Measurements from ENCODE around the gene PLPP4. TPM values are rescaled to one million over a fixed set of nuclear protein-coding genes. Genes with fewer than 3 reads are reported as not detected.

The PLPP4 gene
- total RNA-seq, result 0.19 TPM in 1 of 2 replicates, not detected in the other
- polyA plus RNA-seq (2012), result 0.40 TPM

DNA sequence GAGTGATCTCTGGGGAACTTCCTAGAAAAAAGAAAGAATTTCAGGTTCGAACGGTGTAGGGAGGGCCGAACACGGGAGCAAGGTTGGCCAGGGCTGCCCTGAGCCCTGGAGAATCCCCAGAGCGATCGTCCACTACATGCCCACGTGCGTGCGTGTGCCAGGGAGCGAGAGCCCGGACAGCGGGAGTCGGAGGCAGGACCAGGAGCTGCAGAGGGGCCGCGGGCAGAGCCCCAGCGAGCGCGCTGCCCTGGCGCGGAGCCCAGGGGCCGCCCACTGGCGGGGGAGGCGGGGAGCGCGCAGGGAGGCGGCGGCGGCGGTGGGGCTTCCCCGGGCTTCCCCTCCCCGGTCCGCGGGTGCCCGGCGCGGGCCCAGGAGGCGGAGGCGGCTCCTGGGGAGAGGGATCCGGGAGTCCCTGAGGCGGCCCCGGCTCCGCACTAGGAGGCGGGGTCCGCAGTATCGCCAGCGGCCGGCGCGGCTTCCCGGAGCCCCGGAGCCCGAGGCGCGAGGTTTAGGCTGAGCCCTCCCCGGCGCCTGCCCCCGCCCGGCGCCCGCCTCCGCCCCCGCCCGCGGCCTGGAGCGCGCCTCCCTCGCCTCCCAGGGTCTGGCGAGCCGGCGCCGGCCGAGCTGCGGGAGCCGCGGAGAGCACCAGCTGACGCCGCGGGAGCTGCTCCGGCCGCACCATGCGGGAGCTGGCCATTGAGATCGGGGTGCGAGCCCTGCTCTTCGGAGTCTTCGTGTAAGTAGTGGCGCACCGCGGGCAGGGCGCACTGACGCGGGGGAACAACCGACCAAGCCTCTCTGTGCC is at the start of gene PLPP4:
TSS of gene PLPP4 (plus strand) at position 602 of the 805 bp plus-strand sequence. CDS start at position 681, 79 bp downstream.
- peak; percentile 6 for DNase-seq (ENCODE audit: low read depth)

GRCh38 chr10:120409816-120410215 is 47.2 kb upstream of the PLPP4 start:
- DNase-seq (ENCODE audit: low read depth), result no peak

- DNase-seq (ENCODE audit: low read depth), result no peak
These were observed 42.1 kb upstream of the PLPP4 start for GRCh38 chr10:120414946-120415345.

DNA sequence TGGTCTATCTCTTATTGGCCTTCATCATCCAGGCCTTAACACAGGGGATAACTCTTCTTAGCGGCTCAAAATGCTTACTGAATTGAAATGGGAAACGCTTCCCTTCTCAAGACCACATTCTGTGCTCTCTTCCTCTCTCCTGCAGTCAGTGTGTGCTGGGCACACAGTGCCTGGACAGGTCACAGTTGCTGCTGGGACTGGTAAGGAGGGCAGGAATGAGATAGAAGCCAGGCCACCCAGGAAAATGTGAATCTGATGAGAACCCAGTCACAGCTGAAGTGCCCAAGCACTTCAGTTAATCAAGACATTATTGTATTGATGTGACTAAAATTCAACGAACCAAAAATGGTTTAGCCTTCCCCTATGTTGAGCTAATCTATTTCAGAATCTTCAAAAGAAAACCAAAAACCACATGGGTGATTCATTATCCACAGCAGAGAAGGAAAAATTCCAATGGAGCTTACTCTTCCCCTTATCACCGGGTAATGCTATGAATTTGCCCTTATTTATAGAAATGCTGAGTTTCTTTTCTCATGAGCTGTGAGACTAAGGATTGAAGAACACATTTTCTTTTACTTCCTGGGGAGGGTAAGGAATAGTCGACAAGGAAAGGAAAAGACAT is 41.2 kb upstream of the PLPP4 start:
- DNase-seq (ENCODE audit: low read depth), result peak; percentile 55

DNA sequence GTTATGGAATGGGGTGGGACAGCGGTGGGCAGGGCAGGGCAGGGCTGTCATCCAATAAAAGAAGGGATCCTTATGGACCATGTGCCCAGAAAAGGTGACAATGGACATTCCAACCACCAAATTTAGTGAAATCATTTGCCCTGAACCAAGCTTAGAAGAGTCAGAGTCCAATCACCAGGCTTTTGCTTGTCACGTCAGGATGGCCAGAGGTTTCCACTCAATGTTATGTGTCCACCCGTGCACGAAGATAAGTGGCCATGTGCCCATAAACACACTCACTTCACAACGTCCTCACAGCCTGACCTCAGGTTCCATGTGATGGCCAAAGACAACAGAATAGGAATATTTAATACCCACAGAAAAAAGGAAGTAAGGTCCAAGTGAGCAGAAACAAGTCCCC is 36.6 kb upstream of the PLPP4 start:
- DNase-seq (ENCODE audit: low read depth), result no peak

DNA sequence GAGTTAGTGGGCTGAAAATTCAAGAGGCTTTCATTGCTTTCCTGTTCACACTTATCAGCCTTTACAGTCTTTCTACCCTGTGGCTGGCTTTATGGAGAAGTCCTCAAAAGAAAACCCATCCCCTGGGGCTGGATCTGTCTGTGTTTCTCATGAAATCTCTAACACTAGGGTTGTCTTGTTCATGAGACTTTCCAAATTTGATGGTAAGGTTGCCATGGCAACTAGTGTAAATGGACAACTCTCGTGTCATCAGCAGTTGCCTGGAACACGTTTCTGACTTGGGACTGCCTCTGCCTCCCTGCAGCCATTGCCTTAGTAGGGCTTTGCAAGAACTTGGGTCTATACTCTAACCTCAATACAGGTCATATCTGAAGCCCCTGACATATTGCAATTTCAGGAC is 35.8 kb upstream of the PLPP4 start:
- no peak for DNase-seq (ENCODE audit: low read depth)

DNA sequence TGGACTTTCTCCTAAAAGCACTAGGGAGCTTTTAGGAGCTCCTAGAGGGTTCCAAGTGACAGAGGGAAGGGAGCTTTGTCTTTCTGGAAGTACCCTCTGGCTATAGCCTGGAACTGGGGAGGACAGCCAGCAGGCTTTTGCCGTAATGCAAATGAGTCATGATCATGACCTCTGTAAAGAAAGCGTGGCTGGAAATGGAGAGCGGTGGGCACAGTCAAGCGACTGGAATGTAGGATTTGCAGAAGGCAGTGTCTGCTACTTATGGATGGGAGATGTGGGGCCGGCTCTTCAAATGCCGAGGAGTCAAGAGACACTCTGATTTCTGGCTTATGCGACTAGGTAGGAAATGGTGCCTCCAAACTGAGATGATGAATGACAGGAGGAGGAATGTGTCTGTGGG is 34.6 kb upstream of the PLPP4 start:
- peak; percentile 23 for DNase-seq (ENCODE audit: low read depth)

DNA sequence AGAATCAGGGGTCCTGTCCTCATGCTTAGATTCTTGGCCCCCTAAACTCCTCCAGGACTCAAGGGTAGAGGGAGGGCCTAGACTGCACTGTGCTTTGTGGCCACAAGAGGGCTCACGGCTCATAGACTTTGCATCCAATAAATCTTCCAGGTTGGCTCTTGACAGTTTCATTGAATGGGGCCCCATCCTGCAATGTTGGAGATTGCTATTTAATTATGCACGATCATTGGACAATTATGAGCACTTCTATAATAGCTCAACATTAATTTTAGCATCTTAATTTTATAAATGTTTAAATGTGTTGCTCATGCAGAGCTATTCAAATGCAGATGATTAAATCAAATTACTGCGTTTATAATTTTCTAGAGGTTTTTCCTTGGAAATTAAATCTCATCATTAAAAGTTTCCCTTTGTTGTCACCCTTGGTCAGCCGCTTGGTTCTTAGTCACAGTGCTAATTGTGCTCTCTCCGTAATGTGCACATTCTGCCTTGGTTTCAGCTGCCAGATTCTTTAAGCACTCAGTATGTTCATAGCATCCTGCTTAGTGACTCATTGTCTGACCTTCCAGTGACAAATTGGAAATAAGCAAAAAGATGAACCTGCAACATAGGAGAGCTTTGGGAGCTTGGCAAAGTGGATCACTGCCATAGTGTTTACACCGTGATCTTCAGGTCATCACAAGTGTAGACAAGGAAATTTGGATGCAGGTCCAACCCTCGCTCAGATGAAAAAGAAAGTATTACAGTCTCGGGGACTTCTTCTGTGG is 33.4 kb upstream of the PLPP4 start:
- peak; percentile 38 for DNase-seq (ENCODE audit: low read depth)

DNA sequence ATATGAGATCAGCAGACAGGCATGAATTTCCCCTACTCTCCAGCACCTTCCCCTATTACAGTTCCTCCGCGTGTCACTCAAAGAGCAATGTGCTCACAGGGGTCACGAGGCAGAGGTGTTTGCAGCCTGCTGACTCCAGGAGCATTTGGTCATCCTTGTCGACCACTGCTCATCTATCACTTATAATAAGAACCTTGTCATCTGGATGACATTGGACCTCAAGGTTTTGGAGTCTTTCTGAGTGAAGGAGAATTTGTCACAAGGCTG is 32.9 kb upstream of the PLPP4 start:
- no peak for DNase-seq (ENCODE audit: low read depth)

- DNase-seq (ENCODE audit: low read depth), result no peak
These were observed 30.7 kb upstream of the PLPP4 start for GRCh38 chr10:120426306-120426705.

GRCh38 chr10:120428754-120429153 is 28.3 kb upstream of the PLPP4 start:
- DNase-seq (ENCODE audit: low read depth), result no peak

DNA sequence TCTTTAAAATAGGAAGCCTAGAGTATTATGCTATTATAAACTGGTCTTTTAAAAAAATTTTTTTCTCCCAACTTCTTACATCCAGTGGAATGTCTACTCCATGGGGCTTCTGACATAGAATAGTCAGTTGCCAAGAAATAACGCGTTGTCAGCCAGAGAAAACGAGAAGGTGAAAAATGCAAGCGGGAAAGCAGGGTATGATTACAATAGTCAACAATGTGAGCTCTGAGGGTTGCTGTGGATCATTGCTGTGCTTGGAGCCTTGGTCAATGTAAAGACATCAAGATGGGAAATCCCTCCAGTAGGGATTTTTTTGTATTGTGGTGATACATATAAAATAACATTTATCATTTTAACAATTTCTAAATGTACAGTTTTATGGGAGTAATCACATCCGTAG is 27.6 kb upstream of the PLPP4 start:
- DNase-seq (ENCODE audit: low read depth), result no peak

DNA sequence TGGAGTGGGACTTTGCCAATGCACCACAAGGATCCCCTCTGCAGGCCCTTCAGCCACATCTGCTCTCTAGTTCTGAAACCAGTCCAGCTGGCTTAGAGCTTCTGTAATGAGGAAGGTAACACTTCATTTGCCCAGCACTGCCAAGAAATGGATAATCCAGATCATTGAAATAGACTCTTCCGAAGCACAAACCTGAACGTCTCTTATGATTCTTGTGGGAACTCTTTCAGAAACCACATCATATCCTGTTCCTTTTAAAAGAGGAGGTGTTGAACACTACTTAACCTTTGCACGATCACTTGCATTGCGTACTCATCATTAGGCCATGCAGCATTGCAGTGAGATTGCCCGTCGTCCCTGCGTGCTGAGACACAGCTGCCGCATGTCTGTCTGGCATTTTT is 25.8 kb upstream of the PLPP4 start:
- no peak for DNase-seq (ENCODE audit: low read depth)

DNA sequence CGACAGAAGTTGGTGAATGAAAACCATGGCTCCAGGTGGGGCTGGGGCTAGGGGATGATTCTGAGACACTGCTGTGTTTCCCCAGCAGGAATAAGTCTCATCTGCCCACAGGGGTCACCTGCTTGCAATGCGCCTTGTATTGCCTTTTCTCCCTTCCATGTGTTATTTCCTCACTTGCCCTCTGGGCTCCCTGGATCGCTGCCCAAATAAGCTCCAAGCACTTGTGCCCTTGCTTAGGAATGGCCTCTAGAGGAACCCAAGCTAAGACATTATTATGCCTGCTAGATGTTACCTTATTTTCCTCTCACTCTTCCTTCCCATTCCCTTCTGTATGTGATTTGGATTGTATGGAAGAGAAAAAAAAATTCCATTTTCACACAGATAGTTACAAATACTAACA is 24.8 kb upstream of the PLPP4 start:
- no peak for DNase-seq (ENCODE audit: low read depth)

DNA sequence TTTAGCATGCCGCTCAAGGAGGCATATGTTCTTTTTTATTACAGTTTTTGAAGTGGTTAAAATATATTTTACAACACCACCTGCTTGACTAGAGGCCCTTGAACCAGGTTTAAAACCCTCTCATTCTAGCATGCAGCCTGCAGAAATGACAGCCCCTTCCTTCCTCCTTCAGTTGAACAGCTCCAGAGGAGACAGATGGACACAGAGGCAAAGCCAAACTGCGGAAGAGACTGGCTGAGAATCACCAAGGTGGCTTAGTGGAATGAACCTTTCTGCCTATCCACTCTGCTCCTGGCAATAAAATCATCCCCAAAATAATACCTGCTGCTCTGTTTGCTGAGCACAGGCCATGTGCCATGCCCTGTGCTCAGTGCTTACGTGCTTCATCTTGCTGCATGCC is 23.9 kb upstream of the PLPP4 start:
- DNase-seq (ENCODE audit: low read depth), result no peak

DNA sequence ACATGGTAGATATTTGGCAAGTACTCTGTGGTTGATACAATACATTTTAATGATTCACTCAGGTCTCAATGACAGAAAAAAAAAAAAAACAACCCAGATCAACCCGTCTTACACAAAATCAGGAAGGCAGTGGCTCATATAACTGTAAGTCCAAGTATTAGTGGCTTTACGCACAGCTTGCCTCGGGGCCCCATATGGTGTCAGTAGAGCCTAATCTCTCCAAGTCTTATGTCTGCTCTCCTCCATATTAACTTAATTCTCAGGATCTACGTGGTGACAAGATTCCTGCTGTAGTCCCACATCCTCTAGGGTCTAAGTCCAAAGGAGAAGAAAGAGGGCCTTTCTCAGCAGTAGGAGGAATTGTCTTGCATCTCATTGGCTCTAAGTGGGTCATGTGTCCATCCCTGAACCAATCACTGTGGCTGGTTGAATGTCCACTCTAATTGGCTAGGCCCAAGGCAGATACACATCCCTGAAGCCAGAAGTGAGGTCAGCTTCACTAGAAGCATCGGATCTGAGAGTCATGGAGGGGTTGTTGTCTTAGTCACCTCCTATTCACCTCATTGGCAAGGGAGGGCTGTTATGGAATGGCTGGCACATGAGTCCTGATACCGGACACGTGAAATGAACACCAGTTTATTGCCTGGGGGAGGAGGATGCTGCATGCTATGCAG is 20.5 kb upstream of the PLPP4 start:
- DNase-seq (ENCODE audit: low read depth), result no peak

DNA sequence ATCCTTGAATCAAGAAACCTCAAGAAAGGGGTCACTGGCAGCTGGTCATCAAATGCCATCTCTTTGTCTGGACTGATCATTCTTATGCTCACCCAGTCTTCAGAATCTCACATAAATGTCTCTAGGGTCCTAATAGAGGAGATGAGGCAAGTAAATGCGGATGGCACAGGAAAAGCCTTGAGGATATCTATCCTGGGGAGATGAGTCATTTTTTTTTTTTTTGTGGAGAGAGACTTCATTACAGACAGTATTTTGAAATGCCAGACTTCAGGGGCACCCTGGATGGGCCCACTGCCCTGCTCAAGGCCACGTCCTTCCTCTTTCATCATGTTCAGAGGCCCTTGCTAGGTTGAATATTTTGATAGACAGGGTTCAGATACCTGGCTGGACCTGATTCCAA is 19.5 kb upstream of the PLPP4 start:
- no peak for DNase-seq (ENCODE audit: low read depth)

GRCh38 chr10:120451968-120452367 is 5.1 kb upstream of the PLPP4 start:
- DNase-seq (ENCODE audit: low read depth), result no peak

DNA sequence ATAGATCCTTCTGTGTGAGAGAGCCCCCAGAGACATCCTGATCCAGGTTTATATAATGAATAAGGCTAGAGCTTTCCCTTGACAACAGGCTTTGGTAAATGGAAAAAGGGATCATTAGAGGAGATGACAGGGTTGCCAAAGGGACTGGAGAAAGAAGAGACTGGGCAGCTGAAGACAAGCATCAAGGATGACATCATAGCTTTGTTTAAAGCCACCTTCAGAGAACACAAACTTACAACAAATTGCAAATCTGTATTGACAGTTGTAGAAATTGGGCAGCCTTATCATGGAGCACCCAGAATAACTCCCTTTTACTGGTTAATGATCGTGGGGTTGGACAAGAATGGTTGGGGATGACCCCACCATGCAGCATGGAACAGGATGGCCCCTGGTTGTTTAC is 3.7 kb upstream of the PLPP4 start:
- no peak for DNase-seq (ENCODE audit: low read depth)

DNA sequence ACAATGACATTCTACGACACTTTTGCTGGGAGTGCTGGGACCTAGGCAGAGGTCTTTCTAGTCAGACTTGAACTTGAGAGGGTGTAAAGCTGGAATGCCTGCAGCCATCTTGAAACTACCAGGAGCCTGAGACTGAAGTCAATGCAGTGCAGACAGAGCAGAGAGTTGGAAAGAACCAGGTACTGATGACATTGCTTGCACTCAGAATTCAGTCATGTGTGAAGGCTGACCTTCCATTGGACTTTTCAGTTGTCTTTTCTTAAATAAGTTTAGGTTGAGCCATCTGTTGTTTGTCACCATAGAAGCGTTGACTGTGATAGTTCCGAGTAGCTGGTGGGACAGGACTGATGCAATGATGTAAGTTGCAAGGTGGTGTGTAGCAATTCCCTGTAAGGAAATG is 3.1 kb upstream of the PLPP4 start:
- DNase-seq (ENCODE audit: low read depth), result no peak

- no peak for DNase-seq (ENCODE audit: low read depth)
These were observed 2.0 kb upstream of the PLPP4 start for GRCh38 chr10:120455004-120455403.

GRCh38 chr10:120455606-120456005 is 1.4 kb upstream of the PLPP4 start:
- DNase-seq (ENCODE audit: low read depth), result no peak

All from myocyte (in vitro differentiated cells).